Activated T-cell treated with anti-CD3 and anti-CD28 coated beads for 48 hours (primary cell): Measurements from ENCODE around the gene IGSF6.
A peak's percentile ranks its signal among the peaks of the same experiment; 100 is the strongest.
"Not testable (repeated sequence)": the region's sequence is repeated elsewhere in the genome, so short reads cannot be mapped to it uniquely, and the experiment has no call there.

Experiments
- DNase-seq: peaks from one replicate; pipeline ENCODE4 v3.0.0-alpha.2; 2020; ENCODE audit warnings: low read depth

Gene IGSF6, protein sequence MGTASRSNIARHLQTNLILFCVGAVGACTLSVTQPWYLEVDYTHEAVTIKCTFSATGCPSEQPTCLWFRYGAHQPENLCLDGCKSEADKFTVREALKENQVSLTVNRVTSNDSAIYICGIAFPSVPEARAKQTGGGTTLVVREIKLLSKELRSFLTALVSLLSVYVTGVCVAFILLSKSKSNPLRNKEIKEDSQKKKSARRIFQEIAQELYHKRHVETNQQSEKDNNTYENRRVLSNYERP

DNA sequence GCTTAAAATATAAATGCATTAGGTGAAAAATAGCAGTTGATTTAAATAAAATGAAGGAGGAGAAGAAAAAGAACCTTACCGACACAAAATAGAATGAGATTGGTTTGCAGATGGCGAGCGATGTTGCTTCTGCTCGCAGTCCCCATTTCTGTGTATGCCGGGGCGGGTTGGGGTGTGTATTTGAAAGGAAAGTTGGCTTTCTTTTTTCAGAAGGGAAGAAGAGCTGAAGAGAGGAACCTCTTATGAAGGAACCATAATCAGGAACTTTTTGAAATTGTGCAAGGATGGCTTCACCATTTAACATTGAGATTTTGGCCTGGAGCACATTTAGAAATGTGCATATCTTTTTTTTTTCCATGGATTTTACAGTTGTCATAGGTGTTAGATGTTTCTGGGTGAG is at the start of gene IGSF6:
Gene IGSF6 (minus strand): TSS at position 156 of the 400 bp plus-strand sequence. CDS start 10 bp downstream, at position 146.
- DNase-seq, result no peak

DNA sequence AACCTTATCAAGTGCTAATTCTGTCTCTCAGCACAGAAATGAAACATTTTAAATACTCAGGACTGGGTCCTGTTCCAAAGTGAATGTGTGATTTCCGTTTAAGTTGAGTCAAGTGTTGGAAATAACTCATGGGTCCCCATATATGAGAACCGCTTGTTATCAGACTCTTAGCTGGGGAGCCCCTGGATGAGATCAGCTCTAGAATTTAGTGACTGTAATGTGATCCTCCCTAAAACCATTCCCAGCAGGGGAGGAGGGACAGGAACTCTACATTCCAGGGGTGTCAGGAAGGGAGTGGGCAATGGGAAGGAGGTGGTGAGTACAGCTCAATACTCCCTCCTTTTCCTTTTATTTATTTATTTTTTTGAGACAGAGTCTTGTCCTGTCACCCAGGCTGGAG is 48.9 kb upstream of the IGSF6 start:
- no peak for DNase-seq

DNA sequence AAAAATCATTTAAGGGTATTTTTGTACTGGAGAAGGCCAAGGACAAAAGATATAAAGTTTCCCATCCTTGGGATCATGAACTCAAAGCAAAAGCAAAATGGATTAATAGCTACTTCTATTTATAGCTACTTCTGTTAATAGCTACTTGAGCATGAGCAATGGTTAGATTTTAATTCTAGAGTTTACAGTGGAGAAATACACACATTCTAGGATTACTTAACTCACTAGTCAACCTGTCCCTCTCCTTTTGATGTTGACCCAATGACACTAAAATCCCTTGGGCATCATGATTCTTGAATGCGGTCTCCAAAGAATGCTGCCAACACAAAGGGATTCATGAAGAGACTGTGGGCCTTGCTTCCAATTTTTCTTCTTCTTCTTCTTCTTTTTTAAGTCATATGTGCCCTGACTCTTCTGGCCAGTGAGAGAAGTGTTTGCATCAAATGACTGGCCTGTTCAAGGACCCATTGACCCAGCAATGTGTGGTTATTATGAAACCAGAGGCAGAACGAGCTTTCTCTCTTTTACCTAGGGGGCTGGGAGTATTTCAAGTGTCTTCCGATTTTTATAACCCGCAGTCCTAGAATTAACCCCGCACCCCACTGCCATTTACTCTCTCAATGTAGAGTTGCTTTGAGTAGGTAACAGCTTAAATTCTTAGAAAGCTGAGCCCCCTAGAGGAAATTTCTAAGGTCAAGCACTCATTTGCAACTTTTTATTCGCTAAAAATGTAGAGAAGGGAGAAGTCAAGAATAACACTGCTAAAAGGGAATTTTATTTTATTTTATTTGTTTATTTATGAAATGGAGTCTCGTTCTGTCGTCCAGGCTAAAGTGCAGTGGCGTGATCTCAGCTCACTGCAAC is 46.0 kb upstream of the IGSF6 start:
- no peak for DNase-seq

DNA sequence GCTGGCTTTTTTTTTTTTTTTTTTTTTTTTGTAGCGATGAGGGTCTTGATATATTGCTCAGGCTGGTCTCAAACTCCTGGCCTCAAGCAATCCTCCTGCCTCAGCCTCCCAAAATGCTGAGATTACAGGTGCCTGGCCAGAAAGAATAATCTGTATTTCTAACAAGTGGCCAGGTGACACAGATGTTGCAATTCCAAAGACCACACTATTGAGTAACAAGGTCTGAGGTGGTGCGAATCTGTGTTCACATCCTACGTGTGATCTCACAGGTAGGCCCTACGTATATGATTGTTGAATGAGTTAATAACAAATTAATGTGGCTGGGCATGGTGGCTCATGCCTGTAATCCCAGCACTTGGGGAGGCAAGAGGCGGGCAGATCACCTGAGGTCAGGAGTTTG is 44.6 kb upstream of the IGSF6 start:
- no peak for DNase-seq

DNA sequence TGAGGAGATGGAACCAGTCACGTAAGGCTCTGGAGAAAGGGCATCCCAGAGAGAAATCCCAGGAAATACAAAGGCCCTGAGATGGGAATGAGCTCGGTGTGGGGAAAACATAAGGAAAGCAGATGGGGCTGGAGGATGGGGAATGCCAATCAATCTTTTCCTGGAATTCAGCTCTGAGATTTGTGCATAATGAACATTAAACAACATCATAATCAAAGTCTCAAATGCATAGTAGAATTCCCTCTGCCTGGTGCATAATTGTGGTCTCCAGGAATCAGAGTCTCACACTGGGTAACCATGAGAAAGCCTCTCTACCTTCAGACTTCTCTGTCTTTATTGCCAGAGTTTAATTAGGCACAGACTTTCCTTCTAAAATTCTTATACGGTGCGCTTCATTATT is 42.2 kb upstream of the IGSF6 start:
- DNase-seq, result no peak

DNA sequence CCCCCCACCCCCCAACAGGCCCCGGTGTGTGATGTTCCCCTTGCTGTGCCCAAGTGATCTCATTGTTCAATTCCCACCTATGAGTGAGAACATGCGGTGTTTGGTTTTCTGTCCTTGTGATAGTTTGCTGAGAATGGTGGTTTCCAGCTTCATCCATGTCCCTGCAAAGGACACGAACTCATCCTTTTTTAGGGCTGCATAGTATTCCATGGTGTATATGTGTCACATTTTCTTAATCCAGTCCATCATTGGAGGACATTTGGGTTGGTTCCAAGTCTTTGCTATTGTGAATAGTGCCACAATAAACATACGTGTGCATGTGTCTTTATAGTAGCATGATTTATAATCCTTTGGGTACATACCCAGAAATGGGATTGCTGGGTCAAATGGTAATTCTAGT is 38.6 kb upstream of the IGSF6 start:
- DNase-seq, result not testable (repeated sequence)

DNA sequence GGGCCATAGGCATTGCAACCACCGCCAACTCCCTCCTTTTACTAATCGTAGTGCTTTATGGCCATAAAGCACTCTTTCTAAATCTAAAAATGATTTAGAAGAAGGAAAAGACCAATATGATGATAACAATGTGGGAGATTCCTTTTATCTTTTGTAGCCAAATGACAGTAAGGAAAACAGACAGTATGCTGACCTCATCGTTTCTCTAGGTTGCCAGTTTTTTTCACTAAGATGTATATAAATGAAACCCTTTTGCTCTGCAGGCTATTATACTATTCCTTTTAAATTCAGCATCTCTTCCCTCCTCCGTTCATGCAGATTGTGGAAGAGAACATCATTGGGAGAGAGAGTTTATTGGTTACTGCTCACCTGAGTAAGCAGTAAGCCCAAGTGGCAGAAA is 36.7 kb upstream of the IGSF6 start:
- no peak for DNase-seq

DNA sequence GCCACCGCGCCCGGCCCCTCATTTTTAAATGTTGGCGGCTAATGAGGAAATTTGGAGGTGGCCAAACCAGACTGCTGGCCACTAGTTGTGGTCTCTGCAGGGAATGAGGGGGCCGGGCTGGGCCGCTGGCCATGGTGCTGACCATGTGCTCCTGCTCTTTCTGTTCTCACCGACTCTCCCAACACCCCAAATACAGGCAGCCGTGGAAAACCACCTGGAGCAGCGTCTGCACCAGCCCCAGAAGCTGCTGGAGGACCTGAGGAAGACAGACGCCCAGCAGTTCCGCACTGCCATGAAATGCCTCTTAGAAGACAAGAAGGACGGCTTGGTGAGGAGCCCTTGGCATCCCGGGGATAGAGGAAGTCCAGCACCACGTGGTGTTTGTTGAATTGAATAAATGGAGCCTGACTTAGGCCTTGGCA is 32.6 kb upstream of the IGSF6 start:
- DNase-seq, result no peak

DNA sequence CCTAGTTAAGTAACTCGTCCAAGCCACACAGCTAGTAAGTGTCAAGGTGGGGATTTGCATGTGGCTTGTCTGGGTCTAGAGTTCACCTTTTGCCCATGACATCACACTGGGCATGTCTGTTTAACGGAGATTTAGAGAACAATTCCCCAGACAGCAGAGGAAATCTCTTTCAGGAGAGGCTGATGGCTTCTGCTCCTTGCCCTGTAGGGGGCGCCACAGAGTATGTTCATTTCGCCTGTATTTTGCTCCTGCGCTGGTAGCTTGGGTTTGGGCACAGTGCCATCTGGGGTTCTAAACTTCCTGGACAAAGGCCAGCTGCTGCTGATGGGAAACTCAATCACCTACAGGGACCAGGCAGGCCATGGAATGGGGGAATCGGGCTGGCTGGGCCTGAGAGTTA is 31.8 kb upstream of the IGSF6 start:
- DNase-seq, result peak; percentile 25

DNA sequence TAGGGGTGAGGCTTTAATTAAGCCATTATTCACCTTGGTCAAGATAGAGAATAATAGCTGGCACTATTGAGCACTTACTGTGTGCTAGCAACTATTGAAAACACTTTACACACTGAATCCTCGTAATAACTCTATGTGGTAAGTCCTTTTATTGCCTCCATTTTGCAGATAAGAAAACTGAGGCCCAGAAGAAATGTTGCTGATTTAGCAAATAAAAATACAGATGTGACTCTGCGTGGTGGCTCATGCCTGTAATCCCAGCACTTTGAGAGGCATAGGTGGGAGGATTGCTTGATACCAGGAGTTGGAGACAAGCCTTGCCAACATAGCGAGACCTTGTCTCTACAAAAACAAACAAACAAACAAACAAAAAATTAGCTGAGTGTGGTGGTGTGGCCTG is 30.8 kb upstream of the IGSF6 start:
- DNase-seq, result no peak

DNA sequence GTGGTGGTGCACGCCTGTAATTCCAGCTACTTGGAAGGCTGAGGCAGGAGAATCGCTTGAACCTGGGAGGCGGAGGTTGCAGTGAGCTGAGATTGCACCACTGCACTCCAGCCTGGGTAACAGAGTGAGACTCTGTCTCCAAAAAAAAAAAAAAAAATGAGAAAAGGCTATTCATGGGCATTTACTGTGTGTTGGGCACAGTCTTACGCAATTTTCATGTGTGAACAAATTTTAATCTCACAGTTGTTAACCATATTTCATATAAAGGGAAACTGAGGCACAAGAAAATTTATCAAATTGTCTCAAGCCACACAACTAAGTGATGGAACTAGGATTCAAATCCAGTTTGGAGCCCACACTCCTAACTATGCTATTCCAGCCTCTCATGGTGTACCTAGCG is 28.3 kb upstream of the IGSF6 start:
- not testable (repeated sequence) for DNase-seq

DNA sequence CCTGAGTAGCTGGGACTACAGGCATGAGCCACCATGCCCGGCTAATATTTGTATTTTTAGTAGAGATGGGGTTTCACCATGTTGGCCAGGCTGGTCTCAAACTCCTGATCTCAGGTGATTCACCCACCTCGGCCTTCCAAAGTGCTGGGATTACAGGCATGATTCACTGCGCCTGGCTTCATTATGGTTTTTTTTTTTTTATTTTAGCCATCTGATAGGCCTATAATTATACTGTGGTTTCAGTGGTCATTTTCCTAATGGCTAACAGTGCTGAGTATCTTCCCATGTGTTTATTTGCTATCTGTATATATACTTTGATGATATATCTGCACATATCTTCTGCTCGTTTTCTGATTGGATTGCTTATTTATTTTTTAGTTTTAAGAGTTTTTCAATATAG is 22.0 kb upstream of the IGSF6 start:
- DNase-seq, result not testable (repeated sequence)

DNA sequence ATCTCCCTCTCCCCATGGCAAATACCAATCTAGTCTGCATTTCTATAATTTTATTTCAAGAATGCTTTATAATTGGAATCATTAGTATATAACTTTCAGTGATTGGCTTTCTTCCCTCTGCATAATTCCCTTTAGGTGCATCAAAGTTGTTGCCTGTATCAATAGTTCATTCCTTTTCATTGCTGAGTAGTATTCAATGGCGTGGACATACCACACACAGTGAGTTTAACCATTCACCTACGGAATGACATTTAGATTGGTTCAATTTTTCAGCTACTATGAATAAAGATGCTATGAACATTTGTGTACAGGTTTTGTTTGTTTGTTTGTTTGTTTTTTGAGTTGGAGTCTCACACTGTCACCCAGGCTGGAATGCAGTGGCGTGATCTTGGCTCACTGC is 21.1 kb upstream of the IGSF6 start:
- no peak for DNase-seq

DNA sequence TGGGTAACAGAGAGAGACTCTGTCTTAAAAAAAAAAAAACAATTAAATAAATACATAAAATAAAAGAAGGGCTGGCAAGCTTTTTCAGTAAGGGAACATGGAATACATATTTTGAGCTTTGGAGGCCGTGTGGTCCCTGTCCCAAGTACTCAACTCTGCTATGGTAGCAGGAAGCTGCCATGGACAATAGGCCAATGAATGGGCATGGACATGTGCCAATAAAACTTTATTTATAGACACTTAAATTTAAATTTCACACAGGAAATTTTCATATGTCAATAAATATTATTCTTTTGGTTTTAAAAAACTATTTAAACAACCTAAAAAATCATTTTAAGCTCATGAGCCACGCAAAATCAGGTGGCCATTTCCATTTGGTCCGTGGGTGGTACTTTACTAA is 15.2 kb upstream of the IGSF6 start:
- no peak for DNase-seq

DNA sequence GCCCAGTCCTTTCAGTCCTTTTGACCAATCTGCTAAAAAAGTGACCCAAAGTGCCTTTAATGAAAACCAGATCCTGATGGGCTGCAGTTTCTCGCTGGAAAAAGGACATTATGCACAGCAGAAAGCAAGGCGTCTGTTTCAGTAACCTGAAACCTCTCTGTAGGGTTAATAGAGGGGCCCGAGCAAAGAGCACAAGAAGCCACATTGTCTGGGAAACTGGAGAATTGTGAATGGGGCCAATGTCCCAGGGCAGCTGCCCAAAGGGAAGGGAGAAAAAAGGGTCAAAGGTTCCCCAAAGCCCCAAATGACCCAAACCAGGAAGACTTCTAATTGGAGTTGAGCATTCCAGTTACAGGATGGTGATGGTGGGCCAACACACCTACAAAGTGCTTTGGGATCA is 14.4 kb upstream of the IGSF6 start:
- DNase-seq, result no peak

DNA sequence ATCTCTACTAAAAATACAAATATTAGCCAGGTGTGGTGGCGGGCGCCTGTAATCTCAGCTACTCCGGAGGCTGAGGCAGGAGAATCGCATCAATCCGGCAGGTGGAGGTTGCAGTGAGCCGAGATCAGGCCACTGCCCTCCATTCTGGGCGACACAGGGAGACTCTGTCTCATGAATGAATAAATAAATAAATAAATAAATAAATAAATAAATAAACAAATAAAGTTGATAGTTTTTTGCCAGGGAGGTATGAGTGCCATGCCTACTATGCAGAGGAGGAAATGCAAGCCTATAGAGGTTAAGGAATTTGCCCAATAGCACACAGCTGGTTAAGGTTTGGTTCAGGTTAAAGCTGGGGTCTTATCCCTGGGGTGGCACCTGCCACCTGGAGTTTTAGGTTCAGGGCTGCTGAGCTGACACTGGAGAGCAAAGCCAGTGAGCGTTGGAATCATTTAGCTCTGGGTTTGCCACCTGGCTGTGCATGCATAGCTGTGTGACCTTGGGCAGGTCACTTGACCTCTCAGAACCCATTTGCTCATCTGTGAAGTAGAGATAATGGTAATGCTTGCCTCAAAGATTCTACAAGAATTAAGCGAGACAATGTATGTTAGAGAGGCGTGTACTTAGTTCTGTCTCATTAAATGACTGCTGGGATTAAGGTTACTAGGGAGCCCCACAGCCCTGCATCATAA is 12.5 kb upstream of the IGSF6 start:
- no peak for DNase-seq

DNA sequence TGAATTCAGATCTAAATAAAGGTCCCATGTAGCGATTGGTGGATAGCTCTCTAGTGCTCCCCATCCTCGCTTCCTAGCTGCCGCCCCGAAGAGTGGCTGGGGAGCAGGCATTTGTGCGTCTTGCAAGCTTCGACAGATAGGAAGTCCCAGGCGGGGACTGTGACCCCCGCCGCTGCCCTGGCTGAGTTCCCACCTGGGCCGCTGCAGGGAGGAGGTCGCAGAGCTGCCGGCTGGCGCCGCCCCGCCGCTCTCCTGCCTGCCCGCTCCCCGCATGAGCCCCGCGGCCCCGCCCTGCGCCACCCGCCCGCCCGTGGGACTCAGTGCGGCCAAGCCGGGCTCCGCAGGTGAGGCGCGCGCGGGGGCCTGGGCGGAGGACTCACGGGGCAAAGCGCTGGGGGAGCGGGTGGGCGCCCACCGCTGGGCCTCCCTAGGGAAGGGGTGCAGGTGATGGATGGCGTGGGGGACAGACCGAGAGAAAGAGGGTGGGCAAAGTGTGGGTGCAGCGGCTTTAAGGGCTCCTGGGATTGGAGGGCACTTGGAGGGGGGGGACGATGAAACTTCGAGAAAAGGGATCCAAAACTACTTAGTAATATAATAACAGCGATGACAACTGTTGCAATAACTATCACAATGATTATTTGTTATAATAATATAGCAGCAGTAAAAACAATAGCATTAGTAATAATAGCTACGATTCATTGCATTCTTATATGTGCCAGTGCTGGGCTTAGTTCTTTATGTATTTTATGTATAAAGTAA is 11.7 kb upstream of the IGSF6 start, which contains the start of gene OTOA:
Gene OTOA (plus strand): TSS at position 80 of the 759 bp plus-strand sequence. CDS start 14,547 bp downstream, outside the sequence.
- DNase-seq, result peak; percentile 14

DNA sequence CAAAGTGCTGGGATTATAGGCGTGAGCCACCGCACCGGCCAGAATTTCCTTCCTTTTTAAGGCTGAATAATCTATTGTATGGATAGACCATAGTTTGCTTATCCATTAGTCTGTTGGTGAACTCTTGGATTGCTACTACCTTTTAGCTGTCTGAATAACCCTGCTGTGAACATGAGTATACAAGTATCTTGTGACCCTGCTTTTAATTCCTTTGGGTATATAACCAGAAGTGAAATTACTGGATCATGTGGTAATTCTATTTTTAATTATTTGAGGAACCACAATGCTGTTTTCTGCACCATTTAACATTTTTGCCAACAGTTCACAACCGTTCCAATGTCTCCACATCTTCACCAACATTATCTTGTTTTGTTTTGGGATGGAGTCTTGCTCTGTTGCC is 6.7 kb upstream of the IGSF6 start:
- no peak for DNase-seq

DNA sequence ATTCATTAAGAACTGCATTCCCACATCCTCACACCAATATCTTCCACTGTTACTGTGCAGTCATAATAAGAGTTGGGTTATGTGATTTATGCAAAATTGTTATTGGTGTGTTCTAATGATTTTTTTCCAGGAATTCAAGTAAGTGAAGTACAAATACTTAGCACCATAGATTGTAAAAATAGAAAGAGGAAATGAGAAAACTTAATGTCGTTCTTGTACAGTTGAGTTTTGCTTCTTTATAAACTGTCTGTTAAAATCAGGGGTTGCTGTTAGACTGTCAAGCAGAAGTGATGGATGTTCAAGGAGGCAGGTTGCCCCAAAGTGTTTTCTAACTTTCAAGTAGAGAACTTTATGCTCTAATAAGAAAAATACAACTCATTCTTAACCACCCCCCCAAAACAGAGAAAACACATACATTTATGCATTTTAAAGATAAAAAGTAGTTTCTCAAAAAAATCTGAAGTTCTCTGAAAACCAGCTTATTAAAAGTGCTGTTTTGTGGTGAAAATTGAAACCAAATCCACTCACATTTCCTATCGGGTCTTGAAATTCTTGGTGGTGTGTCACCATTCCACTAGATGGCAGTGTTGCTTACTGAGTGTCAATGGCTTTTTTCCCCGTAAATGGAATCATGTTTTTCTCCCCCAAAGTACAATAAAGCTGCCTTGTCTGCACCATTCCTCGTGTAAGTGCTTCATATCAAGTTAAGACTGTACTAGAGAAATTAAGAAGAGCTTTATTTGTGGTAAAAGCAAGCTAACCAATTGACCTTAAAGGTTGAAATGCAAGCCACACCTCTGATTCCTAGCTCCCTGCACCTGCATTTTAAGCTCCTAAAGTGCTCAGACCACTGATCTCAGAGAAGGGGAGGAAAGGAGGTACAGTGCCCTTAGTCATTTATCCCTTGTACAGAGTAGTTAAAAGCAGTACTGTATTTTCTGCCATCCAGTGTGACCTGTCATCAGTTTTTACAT is 4.7 kb upstream of the IGSF6 start:
- DNase-seq, result no peak

DNA sequence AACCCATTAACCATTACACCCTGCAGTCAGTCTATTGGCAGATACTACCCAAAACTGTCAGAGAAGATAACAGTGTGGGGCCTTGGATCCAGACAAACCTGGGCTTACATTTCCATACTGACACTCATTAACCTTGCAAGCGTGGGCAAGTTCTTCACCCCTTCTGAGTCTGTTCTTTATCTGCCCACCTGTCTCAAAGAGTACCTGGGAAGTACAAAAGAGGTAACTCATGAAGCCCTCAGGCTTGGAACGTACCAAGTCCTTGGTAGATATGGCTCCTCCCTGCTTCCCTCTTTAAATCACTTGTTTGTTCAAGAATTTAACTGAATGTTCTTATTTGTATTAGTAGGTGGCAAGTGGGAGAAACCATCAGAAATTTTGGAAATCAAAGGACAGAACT is 2.5 kb upstream of the IGSF6 start:
- no peak for DNase-seq

DNA sequence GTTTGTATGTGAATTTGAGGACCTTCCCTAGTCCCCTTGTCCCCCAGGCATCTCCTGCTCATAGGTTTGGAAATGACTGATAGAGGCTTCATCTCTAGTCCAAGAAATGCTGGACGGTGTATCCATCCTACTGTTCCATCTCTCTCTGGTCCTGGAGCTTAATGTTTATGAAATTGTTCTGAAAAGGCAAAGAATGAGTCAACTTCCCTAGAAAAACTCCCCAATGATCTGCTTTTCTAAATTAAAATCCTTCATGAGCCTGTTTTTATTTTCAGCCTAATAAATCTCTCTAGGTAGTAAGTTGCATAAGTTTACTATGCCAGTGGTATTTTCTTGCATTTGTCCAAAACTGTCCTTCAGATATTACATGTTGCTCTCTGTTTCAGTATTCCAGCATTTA is 2.1 kb upstream of the IGSF6 start:
- DNase-seq, result no peak
